ENCODE data around the gene PRKACA. TPM values are rescaled to one million over a fixed set of nuclear protein-coding genes. Genes with fewer than 3 reads are reported as not detected.

PRKACA gene
- total RNA-seq, 2 experiments from 2014 or later, result 21.1 to 62.0 TPM

- TF ChIP-seq CTCF (conservative IDR thresholded peaks at IDR 0.05; ENCODE audit: low read length), result no peak
- TF ChIP-seq EZH2phosphoT487 (IDR thresholded peaks at IDR 0.05; ENCODE audit: borderline replicate concordance, low read depth, low read length), result no peak
- ChIA-PET CTCF (ENCODE audit: unreplicated experiment) (no interaction called here), POLR2A (interaction anchor here (0.8 kb wide), 1 partner anchor 9 kb away, joined by 4 read pairs; no protein-coding TSS in a partner anchor)
- Histone ChIP-seq H4K20me1 (ENCODE audit: insufficient read depth, low read length) (no peaks in the 10 kb centered on the region), H3K9me3 (ENCODE audit: low read length) (no peaks in the 10 kb centered on the region), H3K79me2 (ENCODE audit: insufficient read depth, low read depth, low read length) (no peaks in the 10 kb centered on the region), H3K4me1 (ENCODE audit: insufficient read depth, low read length, poor library complexity, severe bottlenecking) (no peaks in the 10 kb centered on the region), H3K4me3 (ENCODE audit: low read depth, low read length, poor library complexity, severe bottlenecking) (no peak overlapping the region), H3K4me2 (ENCODE audit: low read length) (no peak overlapping the region), H3K27ac (ENCODE audit: low read depth, low read length, poor library complexity, severe bottlenecking) (no peak overlapping the region), H3K36me3 (ENCODE audit: insufficient read depth, low read length) (no peaks in the 10 kb centered on the region), H2AFZ (ENCODE audit: low read length) (no peak overlapping the region), H3K9me2 (ENCODE audit: insufficient read depth, low read length) (no peaks in the 10 kb centered on the region)
- intact Hi-C loops (cut with micrococcal nuclease; ENCODE audit: unreplicated experiment), result no loop called here
- no peak for DNase-seq (ENCODE audit: low spot score)
- BruUV-seq (replicated peaks), result no TSS peak
Observed at GRCh38 chr19:14164082-14164481, 46.5 kb upstream of the PRKACA start.

- CTCF ChIA-PET (ENCODE audit: unreplicated experiment), result no interaction called here
- no peak overlapping the region for H3K27ac ChIP-seq (ENCODE audit: low read depth, low read length, poor library complexity, severe bottlenecking)
- BruUV-seq (replicated peaks), result no TSS peak
Observed at GRCh38 chr19:14162871-14163297, 45.3 kb upstream of the PRKACA start.

More at GRCh38 chr19:14162871-14163297, 45.3 kb upstream of the PRKACA start:
- H3K9me3 ChIP-seq (ENCODE audit: low read length), result no peaks in the 10 kb centered on the region
- no peaks in the 10 kb centered on the region for H3K79me2 ChIP-seq (ENCODE audit: insufficient read depth, low read depth, low read length)
- no peak overlapping the region for H3K4me2 ChIP-seq (ENCODE audit: low read length)
- H2AFZ ChIP-seq (ENCODE audit: low read length), result no peak overlapping the region
- no peak overlapping the region for H3K4me3 ChIP-seq (ENCODE audit: low read depth, low read length, poor library complexity, severe bottlenecking)
- no peaks in the 10 kb centered on the region for H3K36me3 ChIP-seq (ENCODE audit: insufficient read depth, low read length)
- no peaks in the 10 kb centered on the region for H4K20me1 ChIP-seq (ENCODE audit: insufficient read depth, low read length)
- DNase-seq (ENCODE audit: low spot score), result no peak
- no peaks in the 10 kb centered on the region for H3K9me2 ChIP-seq (ENCODE audit: insufficient read depth, low read length)
- POLR2A ChIA-PET, result no interaction called here
- no peaks in the 10 kb centered on the region for H3K4me1 ChIP-seq (ENCODE audit: insufficient read depth, low read length, poor library complexity, severe bottlenecking)
- TF ChIP-seq EZH2phosphoT487 (IDR thresholded peaks at IDR 0.05; ENCODE audit: borderline replicate concordance, low read depth, low read length) (no peak), CTCF (conservative IDR thresholded peaks at IDR 0.05; ENCODE audit: low read length) (no peak)
- intact Hi-C loops (cut with micrococcal nuclease; ENCODE audit: unreplicated experiment), result no loop called here

All from OCI-LY7 (cell line).